Cardiac muscle cell (in vitro differentiated cells and primary cell): ENCODE measurements around the gene PPIP5K1. TPM values are rescaled to one million over a fixed set of nuclear protein-coding genes. Genes with fewer than 3 reads are reported as not detected.

Experiments
- DNase-seq, 2 donors: peaks; one replicate each; pipeline versions ENCODE4 v3.0.0 to v3.0.0-alpha.2; 2010 to 2017; ENCODE audit warnings: low read depth in 1 of 2, low spot score in 1 of 2
- H3K27ac ChIP-seq: fragments of 200-600 bp; sonication (generic); 2 replicates; pipeline ENCODE4 v1.5.1; 2016
- H3K27me3 ChIP-seq: fragments of 200-600 bp; sonication (generic); 2 replicates; pipeline ENCODE4 v1.6.0; 2016; ENCODE audit warnings: control low read depth
- H3K36me3 ChIP-seq: fragments of 200-600 bp; sonication (generic); 2 replicates; pipeline ENCODE4 v1.5.1; 2016; ENCODE audit warnings: control low read depth
- H3K4me1 ChIP-seq: fragments of 200-600 bp; sonication (generic); 2 replicates; pipeline ENCODE4 v1.8.1; 2017; ENCODE audit warnings: low read depth, mild to moderate bottlenecking, mixed run types
- H3K4me3 ChIP-seq: fragments of 200-600 bp; sonication (generic); 2 replicates; pipeline ENCODE4 v1.5.1; 2016; ENCODE audit warnings: mild to moderate bottlenecking
- H3K9me3 ChIP-seq: fragments of 200-600 bp; sonication (generic); 2 replicates; pipeline ENCODE4 v1.5.1; 2017; ENCODE audit warnings: low read depth, mild to moderate bottlenecking, control low read depth
- polyA plus RNA-seq: library from polyadenylated mRNA; unstranded; fragments of >200 nt; fragmentation: Nextera tagmentation; extraction: Ambion mirVana; gene quantifications from 2 replicates; pipeline ENCODE4 v1.2.1, GENCODE V29; 2016
- total RNA-seq: library from RNA; depleted of rRNA; stranded (reverse); fragments of >200 nt; gene quantifications from 2 replicates; pipeline ENCODE4 v1.2.3, GENCODE V29; 2016
- TF ChIP-seq, protein P1 (sequence below): IDR thresholded peaks from 2 replicates; pipeline ENCODE4 v1.5.1; 2012; ENCODE audit warnings: low read depth, mild to moderate bottlenecking, low read length

The PPIP5K1 gene
- total and polyA plus RNA-seq, 2 experiments from 2014 or later, result 17.6 to 20.0 TPM

DNA sequence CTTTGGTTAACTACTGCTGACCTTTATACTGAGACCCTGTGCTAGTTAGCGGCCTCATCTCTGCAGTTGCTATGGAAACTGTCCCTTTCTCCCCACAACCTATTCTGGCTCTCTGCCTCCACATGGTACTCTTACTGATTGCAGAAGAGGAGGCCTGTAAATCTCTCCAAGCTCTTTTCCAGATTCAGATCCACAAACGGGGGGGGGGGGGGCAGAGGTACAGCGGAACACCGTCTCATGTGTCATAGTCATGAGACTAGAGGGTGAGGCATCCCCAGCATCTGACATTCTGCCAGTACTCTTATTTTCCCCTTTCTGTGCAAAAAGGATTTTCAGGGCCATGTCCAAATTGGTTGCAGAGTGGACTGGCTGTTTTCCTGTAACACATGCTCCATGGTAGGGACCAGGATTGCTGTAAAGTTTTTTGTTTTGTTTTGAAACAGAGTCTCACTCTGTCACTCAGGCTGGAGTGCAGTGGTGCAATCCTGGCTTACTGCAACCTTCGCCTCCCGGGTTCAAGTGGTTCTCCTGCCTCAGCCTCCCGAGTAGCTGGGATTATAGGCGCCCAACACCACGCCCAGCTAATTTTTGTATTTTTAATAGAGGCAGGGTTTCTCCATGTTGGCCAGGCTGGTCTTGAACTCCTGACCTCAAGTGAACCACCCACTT is 80.9 kb downstream of the PPIP5K1 start:
- no peaks in the 10 kb centered on the region for H3K9me3 ChIP-seq
- TF ChIP-seq, protein P1, sequence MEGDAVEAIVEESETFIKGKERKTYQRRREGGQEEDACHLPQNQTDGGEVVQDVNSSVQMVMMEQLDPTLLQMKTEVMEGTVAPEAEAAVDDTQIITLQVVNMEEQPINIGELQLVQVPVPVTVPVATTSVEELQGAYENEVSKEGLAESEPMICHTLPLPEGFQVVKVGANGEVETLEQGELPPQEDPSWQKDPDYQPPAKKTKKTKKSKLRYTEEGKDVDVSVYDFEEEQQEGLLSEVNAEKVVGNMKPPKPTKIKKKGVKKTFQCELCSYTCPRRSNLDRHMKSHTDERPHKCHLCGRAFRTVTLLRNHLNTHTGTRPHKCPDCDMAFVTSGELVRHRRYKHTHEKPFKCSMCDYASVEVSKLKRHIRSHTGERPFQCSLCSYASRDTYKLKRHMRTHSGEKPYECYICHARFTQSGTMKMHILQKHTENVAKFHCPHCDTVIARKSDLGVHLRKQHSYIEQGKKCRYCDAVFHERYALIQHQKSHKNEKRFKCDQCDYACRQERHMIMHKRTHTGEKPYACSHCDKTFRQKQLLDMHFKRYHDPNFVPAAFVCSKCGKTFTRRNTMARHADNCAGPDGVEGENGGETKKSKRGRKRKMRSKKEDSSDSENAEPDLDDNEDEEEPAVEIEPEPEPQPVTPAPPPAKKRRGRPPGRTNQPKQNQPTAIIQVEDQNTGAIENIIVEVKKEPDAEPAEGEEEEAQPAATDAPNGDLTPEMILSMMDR, result no peak
- no peaks in the 10 kb centered on the region for H3K36me3 ChIP-seq
- peak in 1 of 2 donors; percentile 40 for DNase-seq
- H3K27ac ChIP-seq, result peak overlapping the region; percentile 89
- no peak overlapping the region for H3K4me3 ChIP-seq
- peaks cover 20% of the 10 kb centered on the region for H3K4me1 ChIP-seq
- H3K27me3 ChIP-seq, result no peaks in the 10 kb centered on the region

DNA sequence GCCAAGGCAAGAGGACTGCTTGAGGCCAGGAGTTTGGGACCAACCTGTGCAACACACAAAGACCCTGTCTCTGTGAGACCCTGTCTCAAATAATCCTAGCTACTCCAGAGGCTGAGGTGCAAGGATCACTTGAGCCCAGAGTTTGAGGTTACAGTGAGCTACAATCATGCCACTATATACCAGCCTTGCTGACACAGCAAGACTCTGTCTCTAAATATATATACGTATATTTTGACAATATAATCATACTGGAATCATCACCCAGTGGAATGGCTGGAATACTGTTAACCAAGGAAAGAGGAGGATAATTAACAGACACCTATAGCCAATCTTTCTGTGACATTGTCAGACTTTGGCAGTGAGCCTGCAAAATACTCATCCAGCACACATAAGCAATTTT is 81.6 kb downstream of the PPIP5K1 start:
- Histone ChIP-seq H3K4me3 (no peak overlapping the region), H3K27me3 (no peaks in the 10 kb centered on the region), H3K4me1 (peaks cover 20% of the 10 kb centered on the region), H3K36me3 (no peaks in the 10 kb centered on the region), H3K9me3 (no peaks in the 10 kb centered on the region), H3K27ac (peak overlapping the region; percentile 89)
- TF ChIP-seq, protein P1, result no peak
- DNase-seq, result no peak

GRCh38 chr15:43505738-43506137 is 84.3 kb downstream of the PPIP5K1 start:
- no peaks in the 10 kb centered on the region for H3K27me3 ChIP-seq
- DNase-seq, result peak; percentile 36 to 48
- H3K36me3 ChIP-seq, result no peaks in the 10 kb centered on the region
- no peaks in the 10 kb centered on the region for H3K9me3 ChIP-seq
- H3K27ac ChIP-seq, result peak overlapping the region; percentile 34
- H3K4me3 ChIP-seq, result no peak overlapping the region
- H3K4me1 ChIP-seq, result peaks cover 20% of the 10 kb centered on the region
- TF ChIP-seq, protein P1, result no peak

DNA sequence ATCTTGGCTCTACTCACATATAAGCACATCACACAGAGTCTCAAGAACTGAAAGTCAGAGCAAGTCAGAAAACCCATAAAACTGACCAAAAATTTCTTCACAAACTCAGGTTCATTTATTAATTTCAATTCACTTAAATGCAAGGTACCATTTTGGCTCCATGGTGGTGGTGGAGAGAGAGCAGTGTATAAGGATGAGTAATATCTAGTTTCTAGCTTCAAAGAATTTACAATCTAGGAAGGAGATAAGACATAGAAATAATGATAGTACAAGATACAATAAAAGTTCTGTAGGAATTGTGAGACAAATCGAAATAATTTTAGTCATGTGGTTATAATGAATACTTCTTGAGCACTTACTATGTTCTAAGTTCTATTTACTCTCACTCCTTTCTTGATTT is 90.4 kb downstream of the PPIP5K1 start:
- Histone ChIP-seq H3K9me3 (no peaks in the 10 kb centered on the region), H3K27me3 (no peaks in the 10 kb centered on the region), H3K36me3 (no peaks in the 10 kb centered on the region), H3K27ac (no peak overlapping the region), H3K4me1 (no peaks in the 10 kb centered on the region), H3K4me3 (no peak overlapping the region)
- no peak for DNase-seq
- TF ChIP-seq, protein P1, result no peak

- TF ChIP-seq, protein P1, result no peak
- no peak overlapping the region for H3K27ac ChIP-seq
- H3K9me3 ChIP-seq, result no peaks in the 10 kb centered on the region
- no peaks in the 10 kb centered on the region for H3K27me3 ChIP-seq
- H3K36me3 ChIP-seq, result no peaks in the 10 kb centered on the region
- DNase-seq, result no peak
- H3K4me1 ChIP-seq, result no peaks in the 10 kb centered on the region
- no peak overlapping the region for H3K4me3 ChIP-seq
These were observed 91.0 kb downstream of the PPIP5K1 start for GRCh38 chr15:43498990-43499389.
